GM12878 (cell line): ENCODE data around the gene AGAP1. TPM values are rescaled to one million over a fixed set of nuclear protein-coding genes. Genes with fewer than 3 reads are reported as not detected.

Experiments
- ATAC-seq: fragments of 200-7000 bp; cut with Tn5 transposase; 3 replicates; pipeline ENCODE4 v1.9.1; 2020; ENCODE audit warnings: mild to moderate bottlenecking, moderate library complexity
- BruUV-seq: library from RNA; stranded (reverse); fragments of 400-500 nt; replicated peaks from 2 replicates; lab custom pipeline; 2021; lab: Mats Ljungman, UMichigan
- CTCF ChIA-PET: fragments of 300-600 bp; sonication (Branson Sonifier 250); formaldehyde crosslinking; extraction: SDS; loops from one replicate; lab custom pipeline; 2021; ENCODE audit warnings: inconsistent platforms; lab: Yijun Ruan, JAX
- POLR2A ChIA-PET: fragments of 350-600 bp; formaldehyde crosslinking; extraction: SDS; loops from one replicate; lab custom pipeline; 2021; ENCODE audit warnings: inconsistent platforms; lab: Charles Lee
- RAD21 ChIA-PET: fragments of 300-600 bp; sonication (Branson Sonifier 250); formaldehyde crosslinking; loops from one replicate; lab custom pipeline; 2023; ENCODE audit warnings: antibody characterized with exemption; ENCODE audit not compliant: unreplicated experiment; lab: Charles Lee
- SMC1A ChIA-PET: fragments of 300-600 bp; sonication (Branson Sonifier 250); formaldehyde crosslinking; loops from one replicate; lab custom pipeline; 2023; ENCODE audit not compliant: unreplicated experiment, uncharacterized antibody; lab: Charles Lee
- DNase-seq: peaks from one replicate; pipeline ENCODE4 v3.0.0-alpha.2; 2011; ENCODE audit warnings: low read depth, low spot score
- FAIRE-seq: peaks from 3 replicates; lab custom pipeline; 2011; peaks lifted over from hg19 to GRCh38; lab: Jason Lieb, UNC
- H2AFZ ChIP-seq: 2 replicates; pipeline ENCODE4 v1.6.0; 2011; ENCODE audit warnings: low read depth, low read length, control low read depth; ENCODE audit not compliant: control insufficient read depth
- H3K27ac ChIP-seq: 2 replicates; pipeline ENCODE4 v1.5.1; 2011; ENCODE audit warnings: control low read depth; ENCODE audit not compliant: control insufficient read depth, insufficient read depth
- H3K27me3 ChIP-seq, 2 experiments: replicated peaks in 1 of 2; 2 replicates each; pipeline versions ENCODE4 v1.6.0 to v1.6.1; 2011; ENCODE audit warnings: low read length in 1 of 2; ENCODE audit not compliant: control insufficient read depth in 2 of 2, insufficient read depth in 2 of 2
- H3K36me3 ChIP-seq, 2 experiments: 2 replicates each; pipeline ENCODE4 v1.5.1; 2011; ENCODE audit warnings: low read length in 1 of 2; ENCODE audit not compliant: control insufficient read depth in 2 of 2, insufficient read depth in 2 of 2
- H3K4me1 ChIP-seq: 2 replicates; pipeline ENCODE4 v1.6.1; 2011; ENCODE audit warnings: mild to moderate bottlenecking, low read length, moderate library complexity, mixed read lengths; ENCODE audit not compliant: control insufficient read depth, insufficient read depth
- H3K4me2 ChIP-seq: 2 replicates; pipeline ENCODE4 v1.6.0; 2011; ENCODE audit warnings: control low read depth; ENCODE audit not compliant: control insufficient read depth, insufficient read depth
- H3K4me3 ChIP-seq: fragments of 200-600 bp; sonication (generic); 2 replicates; pipeline ENCODE4 v1.5.1; 2016
- H3K79me2 ChIP-seq: 2 replicates; pipeline ENCODE4 v1.6.0; 2011; ENCODE audit warnings: low read length; ENCODE audit not compliant: control insufficient read depth, insufficient read depth
- H3K9ac ChIP-seq: 2 replicates; pipeline ENCODE4 v1.8.0; 2011; ENCODE audit warnings: low read length, control low read depth, mixed read lengths; ENCODE audit not compliant: control insufficient read depth, insufficient read depth
- H3K9me3 ChIP-seq: replicated peaks from 3 replicates; pipeline ENCODE4 v1.5.1; 2011; ENCODE audit warnings: mild to moderate bottlenecking, low read length; ENCODE audit not compliant: control insufficient read depth, insufficient read depth
- H4K20me1 ChIP-seq: 2 replicates; pipeline ENCODE4 v1.6.0; 2011; ENCODE audit not compliant: control insufficient read depth, insufficient read depth
- CEBPB ChIP-seq, 2 experiments: fragments of 150-350 bp in 1 of 2; IDR thresholded peaks; 2 replicates each; pipeline ENCODE4 v1.6.1; 2012 to 2014; ENCODE audit warnings: low read depth in 2 of 2, low read length in 2 of 2, borderline replicate concordance in 1 of 2, inconsistent platforms in 1 of 2
- CHD4 ChIP-seq: fragments of 200-600 bp; sonication (generic); IDR thresholded peaks from 2 replicates; pipeline ENCODE4 v1.6.1; 2016; ENCODE audit warnings: mild to moderate bottlenecking
- EGR1 ChIP-seq, 2 experiments: IDR thresholded peaks; 1 replicate in 1 of 2; 2 replicates in 1 of 2; pipeline ENCODE4 v1.6.1; 2011 to 2012; ENCODE audit warnings: low read depth in 2 of 2, low read length in 2 of 2, borderline replicate concordance in 1 of 2, mild to moderate bottlenecking in 1 of 2, moderate library complexity in 1 of 2
- HDAC2 ChIP-seq: fragments of 200-600 bp; sonication (generic); IDR thresholded peaks from 2 replicates; pipeline ENCODE4 v1.6.1; 2017
- REST ChIP-seq: IDR thresholded peaks from 2 replicates; pipeline ENCODE4 v1.6.1; 2012; ENCODE audit warnings: mild to moderate bottlenecking, low read depth, low read length
- SIX5 ChIP-seq: IDR thresholded peaks from 2 replicates; pipeline ENCODE4 v1.6.1; 2011; ENCODE audit warnings: mild to moderate bottlenecking, low read depth, low read length, moderate library complexity; ENCODE audit not compliant: severe bottlenecking
- SUZ12 ChIP-seq: fragments of 200-600 bp; sonication (generic); IDR thresholded peaks from one replicate; pipeline ENCODE4 v1.6.1; 2018; ENCODE audit warnings: antibody characterized with exemption, mild to moderate bottlenecking; ENCODE audit not compliant: unreplicated experiment
- ZBTB11 ChIP-seq: fragments of 450-650 bp; formaldehyde crosslinking; IDR thresholded peaks from 2 replicates; pipeline ENCODE4 v1.5.0; 2022; ENCODE audit warnings: mild to moderate bottlenecking, missing genetic modification characterization
- ZBTB40 ChIP-seq: fragments of 450-650 bp; IDR thresholded peaks from 2 replicates; pipeline ENCODE4 v1.6.1; 2016; ENCODE audit warnings: mild to moderate bottlenecking, moderate library complexity, borderline replicate concordance
- ZNF207 ChIP-seq: fragments of 450-650 bp; IDR thresholded peaks from 2 replicates; pipeline ENCODE4 v1.6.1; 2014; ENCODE audit warnings: antibody characterized with exemption, mild to moderate bottlenecking, borderline replicate concordance
- WGBS: methylation state at CpG from one replicate; pipeline ENCODE4 v1.1.6; 2016; ENCODE audit warnings: low lambda C conversion rate; ENCODE audit not compliant: insufficient replicate concordance, insufficient coverage; ENCODE audit errors: missing lambda C conversion rate; 5-methylcytosine and 5-hydroxymethylcytosine counted together
- in situ Hi-C: fragments of 300-500 bp; cut with MboI; formaldehyde crosslinking; loops from 9 replicates; pipeline ENCODE4 v1.14.3; 2018; ENCODE audit warnings: mixed read lengths
- intact Hi-C: fragments of 100-400 bp; cut with micrococcal nuclease; formaldehyde crosslinking; loops from one replicate; pipeline ENCODE4 v1.14.2; 2022; ENCODE audit not compliant: unreplicated experiment
- polyA plus RNA-seq, 11 experiments: library from polyadenylated mRNA; depleted of rRNA in 4 of 11; unstranded in 6 of 11; stranded (reverse) in 5 of 11; fragments of >200 nt; fragmentation: Nextera tagmentation in 4 of 11; fragmentation: Illumina TruSeq in 1 of 11; extraction: Ambion mirVana in 4 of 11; extraction: Trizol in 1 of 11; gene quantifications; 1 replicate in 1 of 11; 2 replicates in 10 of 11; pipeline versions ENCODE4 v1.2.1 to v1.2.3, GENCODE V29; 2011 to 2016; ENCODE audit warnings: inconsistent platforms in 2 of 11, missing spikeins in 2 of 11, low read depth in 1 of 11
- total RNA-seq, 4 experiments: library from RNA; depleted of rRNA in 3 of 4; stranded (reverse); fragments of >200 nt in 3 of 4; fragmentation: Illumina TruSeq in 1 of 4; extraction: Trizol in 1 of 4; gene quantifications; 2 replicates each; pipeline versions ENCODE4 v1.2.1 to v1.2.3, GENCODE V29; 2013 to 2021

The AGAP1 gene
- total and polyA plus RNA-seq, 10 of the 15 experiments (the other 5 are each of a cell fraction or from before 2014, with no cell fraction given), result 0.05 to 0.15 (median 0.06) TPM; not detected in 7

GRCh38 chr2:235979037-235979436, 485.2 kb downstream of the AGAP1 start:
- no peak for FAIRE-seq
- Histone ChIP-seq H4K20me1 (no peaks in the 10 kb centered on the region), H3K4me1 (no peaks in the 10 kb centered on the region), H3K9me3 (no peaks in the 10 kb centered on the region), H3K4me2 (no peak overlapping the region), H3K9ac (no peak overlapping the region), H2AFZ (no peak overlapping the region), H3K36me3 (no peaks in the 10 kb centered on the region), H3K27me3 (no peaks in the 10 kb centered on the region; a peak in 1 of 4 replicates), H3K79me2 (no peaks in the 10 kb centered on the region), H3K4me3 (no peak overlapping the region), H3K27ac (no peak overlapping the region)
- SMC1A ChIA-PET, result no interaction called here
- RAD21 ChIA-PET, result no interaction called here
- intact Hi-C loops, result no loop called here
- no peak for DNase-seq
- CTCF ChIA-PET, result no interaction called here
- in situ Hi-C loops, result no loop called here
- ATAC-seq, result no peak
- no TSS peak for BruUV-seq
- POLR2A ChIA-PET, result no interaction called here
- 45% methylated on average over 8 of the region's 8 CpGs for WGBS
- TF ChIP-seq SUZ12 (no peak), CHD4 (no peak), CEBPB (IDR thresholded peaks at IDR 0.05; ENCODE audit: borderline replicate concordance in 1 of 2, low read depth in 2 of 2, low read length in 2 of 2) (no peak), ZNF207 (no peak), SIX5 (no peak), REST (no peak), HDAC2 (no peak), EGR1 (IDR thresholded peaks at IDR 0.05; ENCODE audit: borderline replicate concordance in 1 of 2, low read depth in 2 of 2, low read length in 2 of 2) (no peak), ZBTB40 (no peak), ZBTB11 (CRISPR knock-in tag) (no peak)
